Neutrophil (primary cell): ENCODE data around the gene MGMT.

Source experiments
- H3K27ac ChIP-seq: fragments of 200-600 bp; sonication (generic); 2 replicates; pipeline ENCODE4 v1.5.1; 2016; ENCODE audit warnings: mild to moderate bottlenecking, moderate library complexity
- H3K27me3 ChIP-seq: fragments of 200-600 bp; sonication (generic); 2 replicates; pipeline ENCODE4 v1.6.0; 2016; ENCODE audit warnings: mild to moderate bottlenecking
- H3K36me3 ChIP-seq: fragments of 200-600 bp; sonication (generic); 2 replicates; pipeline ENCODE4 v1.5.1; 2017
- H3K4me1 ChIP-seq, 2 experiments: fragments of 200-600 bp in 1 of 2; sonication (generic) in 1 of 2; 1 replicate in 1 of 2; 2 replicates in 1 of 2; pipeline versions ENCODE4 v1.5.1 to v1.6.1; 2013 to 2016; ENCODE audit warnings: low read depth in 1 of 2, low read length in 1 of 2, mild to moderate bottlenecking in 1 of 2, moderate library complexity in 1 of 2; ENCODE audit not compliant: control insufficient read depth in 1 of 2, insufficient read depth in 1 of 2
- H3K4me3 ChIP-seq, 2 experiments: fragments of 200-600 bp in 1 of 2; sonication (generic) in 1 of 2; 1 replicate in 1 of 2; 2 replicates in 1 of 2; pipeline ENCODE4 v1.5.1; 2013 to 2016; ENCODE audit warnings: low read depth in 1 of 2, low read length in 1 of 2, mild to moderate bottlenecking in 1 of 2, moderate library complexity in 1 of 2
- H3K9me3 ChIP-seq: fragments of 200-600 bp; sonication (generic); 2 replicates; pipeline ENCODE4 v1.5.1; 2016
- CTCF ChIP-seq: fragments of 200-600 bp; sonication (generic); IDR thresholded peaks from 2 replicates; pipeline ENCODE4 v1.5.1; 2016; ENCODE audit warnings: antibody characterized with exemption

MGMT gene

GRCh38 chr10:129779126-129780111, 312.4 kb downstream of the MGMT start:
- no peaks in the 10 kb centered on the region for H3K36me3 ChIP-seq
- no peak overlapping the region for H3K27ac ChIP-seq
- H3K27me3 ChIP-seq = no peaks in the 10 kb centered on the region
- peaks cover 0 to 2% of the 10 kb centered on the region in 2 experiments for H3K4me1 ChIP-seq
- TF ChIP-seq CTCF = no peak
- H3K4me3 ChIP-seq = no peak overlapping the region
- no peaks in the 10 kb centered on the region for H3K9me3 ChIP-seq

- no peak overlapping the region for H3K27ac ChIP-seq
- no peaks in the 10 kb centered on the region for H3K36me3 ChIP-seq
- no peaks in the 10 kb centered on the region for H3K9me3 ChIP-seq
- H3K4me3 ChIP-seq = no peak overlapping the region
- no peak for TF ChIP-seq CTCF
- peaks cover 5 to 10% of the 10 kb centered on the region in 2 experiments for H3K4me1 ChIP-seq
- no peaks in the 10 kb centered on the region for H3K27me3 ChIP-seq
Observed at GRCh38 chr10:129780198-129780597, 313.2 kb downstream of the MGMT start.

- no peaks in the 10 kb centered on the region for H3K27me3 ChIP-seq
- no peak overlapping the region for H3K27ac ChIP-seq
- no peaks in the 10 kb centered on the region for H3K9me3 ChIP-seq
- H3K36me3 ChIP-seq = no peaks in the 10 kb centered on the region
- no peak for TF ChIP-seq CTCF
- peaks cover 6 to 13% of the 10 kb centered on the region in 2 experiments for H3K4me1 ChIP-seq
- H3K4me3 ChIP-seq = no peak overlapping the region
Observed at GRCh38 chr10:129780901-129781795, 314.1 kb downstream of the MGMT start.

- TF ChIP-seq CTCF = no peak
- Histone ChIP-seq H3K4me3 (no peak overlapping the region), H3K4me1 (peaks cover 6 to 13% of the 10 kb centered on the region in 2 experiments), H3K27ac (no peak overlapping the region), H3K27me3 (no peaks in the 10 kb centered on the region), H3K9me3 (no peaks in the 10 kb centered on the region), H3K36me3 (no peaks in the 10 kb centered on the region)
Observed at GRCh38 chr10:129784291-129784690, 317.2 kb downstream of the MGMT start.

- Histone ChIP-seq H3K4me3 (no peak overlapping the region), H3K27me3 (no peaks in the 10 kb centered on the region), H3K36me3 (no peaks in the 10 kb centered on the region), H3K27ac (no peak overlapping the region), H3K9me3 (no peaks in the 10 kb centered on the region), H3K4me1 (peaks cover 6 to 13% of the 10 kb centered on the region in 2 experiments)
- TF ChIP-seq CTCF = no peak
Observed at GRCh38 chr10:129784891-129785290, 317.9 kb downstream of the MGMT start.
